MM.1S (cell line): ENCODE measurements around the gene TBC1D8.

Experiments used
- DNase-seq: peaks from one replicate; pipeline ENCODE4 v3.0.0-alpha.2; 2015
- H2AFZ ChIP-seq: fragments of 300-600 bp; sonication (generic); 2 replicates; pipeline ENCODE4 v1.6.0; 2016; ENCODE audit warnings: antibody characterized with exemption, low read length
- H3F3A ChIP-seq: fragments of 300-600 bp; sonication (generic); 2 replicates; pipeline ENCODE4 v1.6.1; 2016; ENCODE audit warnings: mild to moderate bottlenecking, antibody characterized with exemption, low read length, moderate library complexity, mixed read lengths; ENCODE audit not compliant: insufficient read depth
- H3K27ac ChIP-seq: fragments of 300-600 bp; sonication (generic); 2 replicates; pipeline ENCODE4 v1.5.1; 2016; ENCODE audit warnings: mild to moderate bottlenecking, low read length
- H3K27me3 ChIP-seq: fragments of 300-600 bp; sonication (generic); replicated peaks from 2 replicates; pipeline ENCODE4 v1.6.0; 2016; ENCODE audit warnings: low read length; ENCODE audit not compliant: insufficient read depth
- H3K36me3 ChIP-seq: fragments of 300-600 bp; sonication (generic); replicated peaks from 2 replicates; pipeline ENCODE4 v1.6.1; 2016; ENCODE audit warnings: mild to moderate bottlenecking, low read length, mixed read lengths; ENCODE audit not compliant: insufficient read depth
- H3K4me1 ChIP-seq: fragments of 300-600 bp; sonication (generic); 2 replicates; pipeline ENCODE4 v1.6.1; 2016; ENCODE audit warnings: low read length, mixed read lengths
- H3K4me2 ChIP-seq: fragments of 300-600 bp; sonication (generic); 2 replicates; pipeline ENCODE4 v1.6.0; 2016; ENCODE audit warnings: low read depth, low read length
- H3K4me3 ChIP-seq: fragments of 300-600 bp; sonication (generic); 2 replicates; pipeline ENCODE4 v1.5.1; 2016; ENCODE audit warnings: low read length, mixed read lengths
- H3K79me2 ChIP-seq: fragments of 300-600 bp; sonication (generic); 2 replicates; pipeline ENCODE4 v1.6.1; 2016; ENCODE audit warnings: mixed run types, low read length, mixed read lengths
- H3K9ac ChIP-seq: fragments of 300-600 bp; sonication (generic); 2 replicates; pipeline ENCODE4 v1.6.1; 2016; ENCODE audit warnings: low read length, mixed read lengths
- H3K9me2 ChIP-seq: fragments of 300-600 bp; sonication (generic); replicated peaks from 2 replicates; pipeline ENCODE4 v1.6.1; 2016; ENCODE audit warnings: mild to moderate bottlenecking, low read length, mixed read lengths; ENCODE audit not compliant: insufficient read depth
- H3K9me3 ChIP-seq: fragments of 300-600 bp; sonication (generic); replicated peaks from 2 replicates; pipeline ENCODE4 v1.6.1; 2016; ENCODE audit warnings: mild to moderate bottlenecking, low read length, mixed read lengths; ENCODE audit not compliant: insufficient read depth
- H4K20me1 ChIP-seq: fragments of 300-600 bp; sonication (generic); 2 replicates; pipeline ENCODE4 v1.6.1; 2016; ENCODE audit warnings: mild to moderate bottlenecking, low read length, moderate library complexity, mixed read lengths; ENCODE audit not compliant: insufficient read depth
- CTCF ChIP-seq: fragments of 300-600 bp; sonication (generic); IDR thresholded peaks from 2 replicates; pipeline ENCODE4 v1.5.1; 2016; ENCODE audit warnings: antibody characterized with exemption, low read length, mixed read lengths
- EZH2 ChIP-seq: fragments of 300-600 bp; sonication (generic); optimal IDR thresholded peaks from 2 replicates; pipeline ENCODE3; 2017; ENCODE audit warnings: low read depth, mild to moderate bottlenecking, antibody characterized with exemption, low read length, mixed read lengths
- EZH2phosphoT487 ChIP-seq: fragments of 300-600 bp; sonication (generic); IDR thresholded peaks from 2 replicates; pipeline ENCODE4 v1.6.1; 2018; ENCODE audit warnings: antibody characterized with exemption, low read length

Gene TBC1D8

GRCh38 chr2:100957996-100958653 lies 193.1 kb downstream of the TBC1D8 start:
- H3K27me3 ChIP-seq, result no peaks in the 10 kb centered on the region
- no peaks in the 10 kb centered on the region for H4K20me1 ChIP-seq
- H2AFZ ChIP-seq, result no peak overlapping the region
- peaks cover 9% of the 10 kb centered on the region for H3F3A ChIP-seq
- no peaks in the 10 kb centered on the region for H3K79me2 ChIP-seq
- no peak for DNase-seq
- no peak overlapping the region for H3K27ac ChIP-seq
- no peaks in the 10 kb centered on the region for H3K9me2 ChIP-seq
- no peak overlapping the region for H3K9ac ChIP-seq
- peaks cover 25% of the 10 kb centered on the region for H3K4me1 ChIP-seq
- H3K9me3 ChIP-seq, result no peaks in the 10 kb centered on the region
- no peaks in the 10 kb centered on the region for H3K36me3 ChIP-seq
- no peak overlapping the region for H3K4me2 ChIP-seq
- no peak overlapping the region for H3K4me3 ChIP-seq
- TF ChIP-seq EZH2 (no peak), CTCF (no peak), EZH2phosphoT487 (no peak)
